DMS 273 (cell line): ENCODE measurements around the gene ZNF599.
"Not testable (repeated sequence)": the region's sequence is repeated elsewhere in the genome, so short reads cannot be mapped to it uniquely, and the experiment has no call there.

Experiments
- DNase-seq: peaks from one replicate; lab custom pipeline; 2025; ENCODE audit not compliant: unreplicated experiment; lab: John Stamatoyannopoulos, UW

ZNF599 gene

DNA sequence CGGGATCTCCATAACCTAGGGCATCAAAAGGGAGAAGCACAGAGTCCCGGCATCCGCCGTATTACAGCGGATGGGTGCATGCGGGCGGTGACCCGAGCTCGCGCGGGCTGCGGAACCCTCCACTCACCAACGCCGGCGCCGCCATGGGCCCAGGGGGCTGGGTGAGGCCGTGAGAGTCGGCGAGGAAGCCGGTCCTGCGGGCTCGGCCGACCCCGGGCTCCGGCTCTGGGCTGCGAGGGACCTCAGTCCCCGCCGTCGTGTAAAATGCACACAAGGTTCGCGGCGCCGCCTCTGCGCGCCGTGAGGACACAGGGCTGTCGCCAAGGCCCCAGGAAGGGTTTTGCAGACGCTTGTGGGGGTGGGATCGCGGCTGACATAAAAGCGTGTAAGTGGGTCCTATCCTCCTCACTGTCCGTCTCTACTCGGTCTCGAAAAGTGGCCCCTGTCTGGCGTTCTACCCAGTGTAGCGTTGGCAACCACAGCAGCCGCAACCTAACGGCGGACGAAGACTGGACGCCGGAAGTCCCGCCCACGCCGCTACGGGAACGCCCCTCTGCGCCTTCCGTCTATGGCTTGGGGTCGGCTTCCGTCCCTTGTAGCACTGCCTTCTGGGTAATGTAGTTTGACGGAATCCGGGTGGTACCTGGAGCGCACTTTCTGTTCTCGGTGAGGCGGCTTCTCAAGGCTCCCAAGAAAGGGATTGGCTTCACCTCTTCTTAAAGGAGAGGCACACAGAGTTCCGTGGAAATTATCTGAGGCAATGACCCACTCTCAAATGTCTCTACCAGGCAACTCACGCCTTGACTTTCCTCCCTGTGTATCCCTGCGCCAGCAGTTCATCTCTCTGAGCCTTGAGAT lies at the start of gene ZNF599:
Gene ZNF599, minus strand, starts transcription at position 519 of the 858 bp plus-strand sequence. Its CDS starts 374 bp downstream, at position 145.
- DNase-seq, result peak; percentile 96

DNA sequence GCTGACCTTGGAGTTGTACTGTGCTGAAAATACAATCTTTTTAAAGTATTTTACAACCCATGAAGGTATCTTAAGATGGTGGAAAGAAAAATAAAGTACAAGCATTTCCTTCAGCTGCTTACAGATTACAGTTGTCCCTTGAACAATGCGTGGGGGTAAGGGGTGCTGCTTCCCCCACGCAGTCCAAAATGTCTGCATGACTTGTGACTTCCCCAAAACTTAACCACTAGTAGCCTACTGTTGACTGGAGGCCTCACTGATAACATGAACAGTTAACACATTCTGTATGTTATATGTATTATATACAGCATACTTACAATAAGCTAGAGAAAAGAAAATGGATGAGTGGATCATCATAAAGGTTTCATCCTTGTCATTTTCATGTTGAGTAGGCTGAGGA lies 45.3 kb upstream of the ZNF599 start:
- no peak for DNase-seq

DNA sequence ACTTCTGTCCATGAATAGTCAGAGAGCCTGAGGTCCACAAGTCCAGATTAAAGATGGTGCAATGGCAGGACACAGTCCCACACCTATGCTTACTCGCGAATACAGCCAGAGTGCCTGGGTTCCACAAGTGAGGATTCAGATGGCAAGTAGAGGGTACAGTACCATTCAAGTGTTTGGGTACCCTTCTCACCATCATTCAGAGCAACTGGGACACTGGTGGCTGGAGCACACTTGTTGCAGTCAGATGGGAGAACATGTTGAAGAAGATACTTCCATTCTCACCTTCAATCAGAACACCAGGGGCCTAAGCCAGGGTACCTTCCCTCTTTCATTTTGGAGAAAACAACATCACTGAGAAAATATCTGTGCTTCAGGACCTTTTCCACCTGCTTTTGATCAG lies 43.7 kb upstream of the ZNF599 start:
- no peak for DNase-seq

DNA sequence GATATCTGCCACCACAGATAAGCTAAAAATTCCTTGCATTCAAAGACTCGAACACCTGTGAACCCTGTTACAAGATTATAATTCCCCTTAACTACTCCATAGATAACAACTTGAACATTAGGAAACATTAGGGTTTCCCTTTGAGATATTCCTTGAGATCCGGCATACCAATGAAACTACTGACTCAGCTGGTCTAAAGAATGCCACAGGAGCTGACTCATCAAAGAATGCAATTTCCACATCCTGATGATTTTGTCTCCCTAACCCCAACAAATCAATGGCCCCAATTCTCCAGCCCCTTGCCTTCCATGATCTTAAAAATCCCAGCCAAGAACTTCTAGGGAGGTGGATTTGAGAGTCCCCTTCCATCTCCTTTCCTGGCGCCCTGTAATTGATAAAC lies 35.6 kb upstream of the ZNF599 start:
- no peak for DNase-seq

DNA sequence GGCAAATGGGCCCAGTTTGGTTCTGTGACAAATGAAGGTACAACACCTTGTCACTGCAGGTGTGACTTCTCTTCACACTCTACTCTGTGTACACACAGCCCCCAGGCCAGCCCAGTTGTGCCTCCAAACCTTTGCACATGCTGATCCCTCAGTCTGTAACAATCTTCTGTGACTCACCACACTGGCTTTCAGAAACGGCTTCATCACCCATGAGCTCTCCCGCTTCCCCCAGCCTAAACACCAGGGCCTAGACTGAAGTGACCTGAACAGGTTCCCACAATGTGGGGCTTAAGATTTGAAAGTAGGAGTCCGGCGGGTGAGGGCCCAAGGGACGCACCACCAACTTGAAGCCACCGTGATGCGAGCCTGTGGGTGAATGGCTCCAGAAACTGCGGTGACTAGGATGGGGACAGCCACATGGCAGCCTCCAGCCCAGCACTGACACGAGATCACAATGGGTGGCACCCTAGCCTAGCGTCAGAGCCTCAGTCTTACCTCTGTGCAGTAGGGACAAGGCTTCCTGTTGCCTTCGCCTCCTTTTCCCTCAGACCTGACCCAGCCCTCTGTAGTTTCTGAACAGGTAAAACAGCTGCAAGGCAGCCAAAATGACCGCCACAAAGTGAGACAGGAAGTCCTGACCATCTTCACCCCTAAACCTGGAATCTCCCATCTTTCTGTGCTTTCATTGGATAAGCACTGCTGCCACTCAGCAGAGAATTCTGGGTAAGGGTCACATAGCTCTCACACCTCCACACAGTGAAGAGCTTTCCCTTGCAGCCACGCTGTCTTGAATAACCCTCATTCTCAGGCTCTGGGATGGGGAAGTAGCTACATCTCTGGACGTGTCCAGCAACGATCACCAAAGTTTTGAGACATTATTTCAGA lies 34.2 kb upstream of the ZNF599 start:
- no peak for DNase-seq

DNA sequence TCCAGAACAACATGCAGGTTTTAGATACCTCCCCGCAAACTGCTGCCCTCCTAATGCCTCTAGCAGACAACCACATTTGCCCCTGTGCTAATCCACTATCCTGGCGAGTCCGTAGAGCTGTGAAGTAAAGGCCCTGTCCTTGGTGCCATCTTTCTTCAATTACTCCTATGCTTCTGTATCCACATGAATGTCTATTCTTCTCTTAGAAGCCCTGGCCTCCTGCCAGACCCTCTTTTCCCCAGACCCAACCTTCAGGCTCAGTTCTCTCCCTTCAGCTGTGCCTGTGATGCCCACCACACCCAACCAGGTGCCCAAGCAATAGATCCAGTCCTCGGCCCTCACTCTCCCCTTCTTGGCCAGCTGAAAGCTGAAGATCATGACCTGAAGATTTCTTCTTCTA lies 31.1 kb upstream of the ZNF599 start:
- no peak for DNase-seq

DNA sequence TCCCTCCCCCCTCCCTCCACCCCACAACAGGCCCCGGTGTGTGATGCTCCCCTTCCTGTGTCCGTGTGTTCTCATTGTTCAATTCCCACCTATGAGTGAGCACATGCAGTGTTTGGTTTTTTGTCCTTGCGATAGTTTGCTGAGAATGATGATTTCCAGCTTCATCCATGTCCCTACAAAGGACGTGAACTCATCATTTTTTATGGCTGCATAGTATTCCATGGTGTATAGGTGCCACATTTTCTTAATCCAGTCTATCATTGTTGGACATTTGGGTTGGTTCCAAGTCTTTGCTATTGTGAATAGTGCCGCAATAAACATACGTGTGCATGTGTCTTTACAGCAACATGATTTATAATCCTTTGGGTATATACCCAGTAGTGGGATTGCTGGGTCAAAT lies 23.9 kb upstream of the ZNF599 start:
- DNase-seq, result not testable (repeated sequence)

DNA sequence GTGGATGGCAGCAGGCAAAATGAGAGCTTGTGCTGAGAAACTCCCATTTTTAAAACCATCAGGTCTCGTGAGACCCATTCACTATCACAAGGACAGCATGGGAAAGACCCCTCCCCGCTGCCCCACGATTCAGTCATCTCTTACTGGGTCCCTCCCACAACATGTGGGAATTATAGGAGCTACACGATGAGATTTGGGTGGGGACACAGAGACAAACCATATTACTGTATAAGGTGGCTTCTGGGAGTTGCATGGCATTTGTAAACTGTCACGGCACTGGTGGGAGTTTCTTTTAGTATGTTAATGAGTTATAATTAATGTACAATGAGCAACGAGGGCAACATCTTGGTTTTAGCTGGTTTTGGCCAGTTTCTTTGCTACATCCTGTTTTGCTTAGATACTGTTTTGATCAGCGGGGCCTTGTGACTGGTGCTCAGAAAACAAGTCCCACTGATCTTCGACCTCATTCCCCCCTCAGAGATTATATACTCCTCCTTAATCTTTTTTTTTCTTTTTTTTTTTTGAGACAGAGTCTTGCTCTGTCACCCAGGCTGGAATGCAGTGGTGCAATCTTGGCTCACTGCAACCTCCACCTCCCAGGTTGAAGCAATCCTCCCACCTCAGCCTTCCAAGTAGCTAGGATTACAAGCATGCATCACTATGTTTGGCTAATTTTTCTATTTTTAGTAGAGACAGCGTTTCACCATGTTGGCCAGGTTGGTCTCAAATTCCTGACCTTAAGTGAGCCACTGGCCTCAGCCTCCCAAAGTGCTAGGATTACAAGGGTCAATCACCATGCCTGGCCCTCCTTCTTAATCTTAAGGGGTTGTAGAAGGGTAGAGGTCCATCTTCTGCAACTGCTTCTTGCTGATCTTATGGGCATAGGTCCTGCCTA lies 21.3 kb upstream of the ZNF599 start:
- no peak for DNase-seq

DNA sequence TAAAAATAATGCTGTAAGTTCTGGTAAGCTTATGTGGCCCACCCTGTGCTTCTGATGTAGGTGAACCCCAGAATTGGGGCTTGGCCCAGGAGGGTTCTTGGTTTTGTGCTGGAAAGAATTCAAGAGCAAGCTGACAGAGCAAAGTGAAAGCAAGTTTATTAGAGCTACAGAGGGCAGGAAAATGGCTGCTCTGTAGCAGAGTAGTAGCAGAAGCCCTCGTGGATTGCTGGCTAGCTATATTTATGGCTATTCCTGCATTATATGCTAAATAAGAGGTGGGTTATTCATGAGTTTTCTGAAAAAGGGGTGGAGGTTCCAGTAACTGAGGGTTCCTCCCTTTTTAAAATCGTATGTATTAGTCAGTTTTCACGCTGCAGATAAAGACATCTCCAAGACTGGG lies 20.6 kb upstream of the ZNF599 start:
- no peak for DNase-seq

DNA sequence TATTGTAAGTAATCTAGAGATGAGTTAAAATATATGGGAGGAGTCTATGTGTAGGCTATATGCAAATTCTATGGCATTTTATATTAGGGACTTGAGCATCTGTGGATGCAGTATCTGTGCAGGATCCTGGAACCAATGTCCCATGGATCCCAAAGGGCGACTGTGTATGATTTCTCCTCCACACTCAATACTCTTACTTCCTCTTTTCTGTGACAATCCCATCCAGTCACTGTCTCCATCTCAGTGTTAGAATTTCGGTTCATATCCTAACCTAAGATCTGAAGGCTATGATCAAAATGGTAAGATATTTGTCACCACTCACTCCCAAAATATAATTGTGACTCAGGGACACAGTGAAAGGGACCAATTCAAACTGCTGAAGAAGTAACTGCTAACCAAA lies 15.1 kb upstream of the ZNF599 start:
- no peak for DNase-seq

DNA sequence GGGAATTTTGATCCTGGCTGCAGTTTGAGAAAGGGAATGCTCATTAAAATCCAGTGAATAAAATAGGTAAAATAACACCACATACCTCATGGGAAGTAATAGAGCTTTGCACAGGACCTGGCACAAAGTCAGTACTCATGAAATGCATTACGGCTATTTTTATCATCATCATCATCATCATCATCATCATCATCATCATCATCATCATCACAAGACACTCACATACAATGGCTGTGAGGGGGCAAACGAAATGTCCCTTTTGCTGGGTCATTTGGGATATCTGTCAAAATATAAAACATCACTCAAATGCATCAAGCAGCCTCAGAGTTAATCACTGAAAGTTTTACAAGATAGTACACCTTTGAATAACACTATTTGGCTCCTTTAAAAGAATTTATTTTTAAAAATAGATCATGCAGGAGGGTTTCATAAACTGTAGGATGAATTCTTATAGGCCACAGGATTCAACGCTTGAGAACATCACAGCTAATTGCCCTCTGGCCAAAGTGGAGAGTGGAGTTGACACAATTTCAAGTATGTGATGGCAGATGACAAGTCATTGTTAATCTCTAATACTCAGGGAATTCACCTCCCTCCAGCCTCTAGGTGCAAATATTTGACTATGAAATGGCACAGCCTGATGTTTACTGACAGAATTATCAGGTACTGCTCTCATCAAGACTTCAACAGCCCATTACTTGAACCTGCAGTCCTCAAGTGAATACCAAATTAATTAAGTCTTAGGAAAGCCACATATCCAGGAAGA lies 14.2 kb upstream of the ZNF599 start:
- DNase-seq, result no peak

DNA sequence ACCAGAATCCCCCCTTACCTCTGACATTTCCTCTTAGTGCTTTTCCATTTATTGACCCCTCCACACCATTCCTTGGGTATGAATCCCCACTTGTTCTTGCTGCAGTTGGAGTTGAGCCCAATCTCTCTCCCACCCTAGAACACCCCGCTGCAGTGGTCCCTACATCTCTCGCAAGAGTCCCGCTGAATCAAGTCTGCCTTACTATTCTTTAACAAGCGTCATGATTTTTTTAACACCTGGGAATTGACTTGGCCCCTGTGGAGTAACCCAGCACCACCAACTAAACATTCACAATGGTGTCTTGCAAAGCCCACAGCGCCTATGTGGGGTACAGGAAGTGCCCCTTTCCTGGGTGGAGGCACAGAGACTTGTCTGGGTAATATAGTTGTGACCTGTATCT lies 13.2 kb upstream of the ZNF599 start:
- DNase-seq, result no peak

DNA sequence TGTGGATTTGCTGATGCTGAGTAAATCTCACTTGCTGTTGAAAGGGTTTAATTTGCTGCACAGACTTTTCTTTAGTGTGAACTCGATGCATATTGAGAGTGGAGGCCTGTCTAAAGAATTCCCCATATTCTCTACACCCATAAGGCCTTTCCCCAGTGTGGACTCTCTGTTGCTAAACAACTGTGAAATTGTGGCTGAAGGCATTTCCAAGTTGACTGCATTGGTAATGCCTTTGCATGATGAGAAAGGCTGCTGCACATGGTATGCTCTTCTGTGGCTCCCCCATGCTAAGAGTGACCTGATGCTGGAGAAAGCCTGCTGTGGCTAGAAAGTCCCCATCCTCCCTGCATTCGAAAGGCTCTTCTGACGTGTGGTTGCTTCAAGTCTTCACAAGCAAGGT lies 6.6 kb upstream of the ZNF599 start:
- no peak for DNase-seq

DNA sequence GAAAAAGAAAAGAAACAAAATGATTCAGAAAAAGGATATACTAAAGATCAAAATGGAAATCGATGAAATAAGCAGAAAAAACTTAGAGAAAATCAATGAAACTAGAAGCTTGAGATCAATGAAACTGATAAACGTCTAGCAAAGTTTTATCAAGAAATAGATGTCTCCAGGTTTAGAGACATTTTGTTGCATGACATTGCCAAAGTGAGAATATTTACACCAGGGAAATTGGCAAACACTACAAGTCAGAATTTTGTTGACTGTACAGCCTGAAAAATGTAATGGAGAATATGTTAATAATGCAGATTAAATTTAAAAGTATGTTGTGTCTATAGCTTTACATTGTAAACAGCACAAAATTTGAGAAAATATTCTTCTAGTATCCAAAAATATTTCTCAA lies 5.3 kb upstream of the ZNF599 start:
- DNase-seq, result no peak

DNA sequence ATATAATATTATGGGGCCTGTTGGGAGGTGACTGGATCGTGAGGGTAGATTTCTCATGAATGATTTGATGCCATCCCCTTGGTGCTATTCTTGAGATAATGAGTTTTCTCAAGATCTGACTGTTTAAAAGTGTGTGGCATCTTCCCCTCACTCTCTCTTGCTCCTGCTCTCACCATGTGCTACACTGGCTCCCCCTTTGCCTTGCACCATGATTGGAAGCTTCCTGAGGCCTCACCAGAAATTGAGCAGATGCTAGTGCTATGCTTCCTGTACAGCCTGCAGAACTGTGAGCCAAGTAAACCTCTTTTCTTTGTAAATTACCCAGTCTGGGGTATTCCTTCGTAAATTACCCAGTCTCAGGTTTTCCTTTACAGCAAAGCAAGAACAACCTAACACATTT lies 1.8 kb upstream of the ZNF599 start:
- no peak for DNase-seq

DNA sequence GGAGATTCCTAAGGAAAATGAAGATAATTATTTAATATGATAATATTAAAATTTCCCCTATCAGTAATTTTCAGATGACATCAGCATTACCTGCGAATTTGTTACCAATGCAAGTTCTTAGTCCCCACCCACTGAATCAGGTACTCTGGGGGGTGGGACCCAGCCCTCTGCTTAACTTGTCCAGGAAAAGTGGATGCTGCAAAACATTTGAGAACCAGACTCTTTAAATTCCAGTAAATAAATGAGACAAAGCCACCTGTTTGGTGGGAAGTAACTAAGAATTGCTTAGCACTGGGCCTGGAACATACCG lies 495 bp upstream of the ZNF599 start:
- no peak for DNase-seq

DNA sequence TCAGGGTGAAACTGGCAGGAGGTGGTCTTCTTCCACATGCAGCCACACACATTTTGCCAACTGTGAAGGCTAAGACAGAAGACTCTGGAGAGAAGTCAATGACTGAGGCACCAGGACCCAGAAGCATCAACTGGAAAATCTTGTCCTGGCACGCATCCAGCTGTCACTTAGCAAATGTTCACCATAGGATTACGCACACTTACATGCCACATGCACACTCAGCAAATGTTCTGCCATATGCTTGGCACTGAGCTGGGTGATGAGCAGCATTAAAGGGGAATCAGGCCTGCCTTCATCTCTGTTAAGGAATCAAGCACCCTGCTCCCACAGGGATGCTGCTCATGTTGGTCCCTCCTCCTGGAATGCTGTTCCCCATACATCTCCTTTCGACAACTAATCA lies 5.1 kb downstream of the ZNF599 start:
- peak; percentile 29 for DNase-seq

DNA sequence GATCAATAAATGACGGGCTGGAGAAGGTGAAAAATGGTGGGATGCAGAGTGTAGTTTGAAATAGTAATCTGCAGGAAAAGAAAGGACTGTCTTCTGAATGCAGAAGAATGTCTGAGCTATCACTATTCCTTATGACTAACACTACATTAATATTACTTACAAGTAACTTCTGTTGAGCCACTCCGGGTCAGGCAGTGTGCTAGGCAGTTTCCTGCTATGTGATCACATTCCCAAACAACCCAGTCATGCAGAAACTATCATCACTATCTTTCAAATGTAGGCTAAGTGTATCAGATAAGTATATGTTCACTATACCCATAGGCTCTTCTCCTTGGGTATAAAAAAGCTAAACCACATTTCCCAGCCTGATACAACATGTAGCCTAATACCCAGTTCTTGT lies 6.6 kb downstream of the ZNF599 start:
- DNase-seq, result no peak

DNA sequence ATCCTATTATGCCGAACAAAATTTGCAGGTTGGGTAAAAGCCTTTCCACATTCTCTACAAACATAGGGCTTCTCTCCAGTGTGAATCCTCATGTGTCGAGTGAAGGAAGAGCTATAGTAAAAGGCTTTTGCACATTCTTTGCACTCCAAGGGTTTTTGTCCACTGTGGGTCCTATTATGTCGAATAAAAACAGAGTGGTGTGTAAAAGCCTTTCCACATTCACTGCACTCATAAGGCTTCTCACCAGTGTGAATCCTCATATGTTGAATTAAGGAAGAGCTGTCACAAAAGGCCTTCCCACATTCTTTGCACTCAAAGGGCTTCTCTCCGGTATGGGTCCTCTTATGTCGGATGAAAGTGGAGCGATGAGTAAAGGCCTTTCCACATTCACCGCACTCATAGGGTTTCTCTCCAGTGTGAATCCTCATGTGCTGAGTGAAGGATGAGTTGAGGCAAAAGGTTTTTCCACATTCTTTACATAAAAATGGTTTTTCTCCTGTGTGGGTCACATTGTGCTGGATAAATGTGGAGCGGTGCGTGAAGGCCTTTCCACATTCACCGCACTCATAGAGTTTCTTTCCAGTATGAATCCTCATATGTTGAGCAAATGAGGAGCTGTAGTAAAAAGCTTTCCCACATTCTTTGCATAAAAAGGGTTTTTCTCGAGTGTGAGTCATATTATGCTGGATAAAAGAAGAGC lies 13.6 kb downstream of the ZNF599 start:
- no peak for DNase-seq

DNA sequence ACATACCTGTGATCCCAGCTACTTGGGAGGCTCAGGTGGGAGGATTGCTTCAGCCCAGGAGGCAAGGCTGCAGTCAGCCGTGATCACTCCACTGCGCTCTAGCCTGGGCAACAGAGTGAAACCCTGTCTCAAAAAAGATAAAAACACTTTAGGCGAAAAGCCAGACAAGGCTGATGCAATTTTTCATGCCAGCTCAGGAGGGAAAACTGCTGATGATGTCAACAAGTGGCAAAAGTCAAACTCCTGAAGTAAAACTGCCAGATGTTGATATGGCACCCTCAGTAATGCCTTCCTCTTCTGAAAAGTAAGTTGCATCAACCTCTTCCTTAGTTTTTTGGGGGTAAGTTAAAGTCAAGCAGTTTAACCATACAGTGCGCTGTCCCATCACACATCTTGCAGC lies 15.6 kb downstream of the ZNF599 start:
- no peak for DNase-seq
